Measurements from ENCODE around the gene MGAT5. TPM values are rescaled to one million over a fixed set of nuclear protein-coding genes. Genes with fewer than 3 reads are reported as not detected.

MGAT5 gene
- total RNA-seq, 1 donor from 2014 or later: 36.8 TPM

GRCh38 chr2:134357814-134358213 lies 103.9 kb downstream of the MGAT5 start:
- DNase-seq (ENCODE audit: low read depth, low spot score): no peak
- Mint-ChIP-seq H3K27me3 (ENCODE audit: low read depth) (no peaks in the 10 kb centered on the region), H3K36me3 (ENCODE audit: low read depth) (peaks cover 2% of the 10 kb centered on the region), H3K4me1 (no peaks in the 10 kb centered on the region), H3K4me3 (no peak overlapping the region), H3K27ac (ENCODE audit: unreplicated experiment) (no peak overlapping the region), H3K9me3 (no peaks in the 10 kb centered on the region)
- no peak for TF ChIP-seq CTCF (conservative IDR thresholded peaks at IDR 0.05)

- no peak for DNase-seq (ENCODE audit: low read depth, low spot score)
- no peak for TF ChIP-seq CTCF (conservative IDR thresholded peaks at IDR 0.05)
- Mint-ChIP-seq H3K27ac (ENCODE audit: unreplicated experiment) (no peak overlapping the region), H3K9me3 (no peaks in the 10 kb centered on the region), H3K36me3 (ENCODE audit: low read depth) (peaks cover 2% of the 10 kb centered on the region), H3K27me3 (ENCODE audit: low read depth) (no peaks in the 10 kb centered on the region), H3K4me3 (no peak overlapping the region), H3K4me1 (no peaks in the 10 kb centered on the region)
Observed at GRCh38 chr2:134359367-134360081, 105.7 kb downstream of the MGAT5 start.

GRCh38 chr2:134360745-134361487 lies 107.0 kb downstream of the MGAT5 start:
- H3K4me3 Mint-ChIP-seq: no peak overlapping the region
- H3K27ac Mint-ChIP-seq (ENCODE audit: unreplicated experiment): no peak overlapping the region
- no peaks in the 10 kb centered on the region for H3K4me1 Mint-ChIP-seq
- H3K27me3 Mint-ChIP-seq (ENCODE audit: low read depth): no peaks in the 10 kb centered on the region
- no peak for TF ChIP-seq CTCF (conservative IDR thresholded peaks at IDR 0.05)
- no peaks in the 10 kb centered on the region for H3K36me3 Mint-ChIP-seq (ENCODE audit: low read depth)
- no peak for DNase-seq (ENCODE audit: low read depth, low spot score)
- H3K9me3 Mint-ChIP-seq: no peaks in the 10 kb centered on the region

GRCh38 chr2:134361648-134362047 lies 107.8 kb downstream of the MGAT5 start:
- H3K4me1 Mint-ChIP-seq: no peaks in the 10 kb centered on the region
- no peaks in the 10 kb centered on the region for H3K27me3 Mint-ChIP-seq (ENCODE audit: low read depth)
- no peak overlapping the region for H3K27ac Mint-ChIP-seq (ENCODE audit: unreplicated experiment)
- no peaks in the 10 kb centered on the region for H3K9me3 Mint-ChIP-seq
- no peak overlapping the region for H3K4me3 Mint-ChIP-seq
- DNase-seq (ENCODE audit: low read depth, low spot score): no peak
- TF ChIP-seq CTCF (conservative IDR thresholded peaks at IDR 0.05): no peak
- H3K36me3 Mint-ChIP-seq (ENCODE audit: low read depth): no peaks in the 10 kb centered on the region

- H3K27ac Mint-ChIP-seq (ENCODE audit: unreplicated experiment): no peak overlapping the region
Observed at GRCh38 chr2:134362152-134362668, 108.3 kb downstream of the MGAT5 start.

More at GRCh38 chr2:134362152-134362668, 108.3 kb downstream of the MGAT5 start:
- no peak for TF ChIP-seq CTCF (conservative IDR thresholded peaks at IDR 0.05)
- DNase-seq (ENCODE audit: low read depth, low spot score): no peak
- H3K36me3 Mint-ChIP-seq (ENCODE audit: low read depth): no peaks in the 10 kb centered on the region
- H3K4me3 Mint-ChIP-seq: no peak overlapping the region
- no peaks in the 10 kb centered on the region for H3K27me3 Mint-ChIP-seq (ENCODE audit: low read depth)
- H3K9me3 Mint-ChIP-seq: no peaks in the 10 kb centered on the region
- H3K4me1 Mint-ChIP-seq: no peaks in the 10 kb centered on the region
